ENCODE measurements around the gene ELOF1.

- TF ChIP-seq MYC (IDR thresholded peaks at IDR 0.05; ENCODE audit: low read depth, low read length) (no peak), CTCF (IDR thresholded peaks at IDR 0.05; ENCODE audit: low read depth, low read length) (no peak), POLR2A (IDR thresholded peaks at IDR 0.05; ENCODE audit: extremely low read depth, insufficient read length) (peak; percentile 90), MAX (IDR thresholded peaks at IDR 0.05; ENCODE audit: low read depth, low read length) (no peak)
These were observed at the start of gene ELOF1 for GRCh38 chr19:11558881-11559828.

Measured in NB4 (cell line).